WTC11 (cell line): ENCODE measurements around the gene CD200R1.

ENCODE experiments used
- ATF6 ChIP-seq: sonication (generic); formaldehyde crosslinking; IDR thresholded peaks from 2 replicates; pipeline ENCODE4 v1.8.1; 2023; ENCODE audit warnings: mild to moderate bottlenecking, missing genetic modification reagents
- CTCF ChIP-seq: fragments of 200-600 bp; IDR thresholded peaks from 2 replicates; pipeline ENCODE4 v1.8.0; 2022; ENCODE audit warnings: antibody characterized with exemption
- E2F1 ChIP-seq: sonication (generic); formaldehyde crosslinking; IDR thresholded peaks from 2 replicates; pipeline ENCODE4 v1.8.0; 2022; ENCODE audit warnings: mild to moderate bottlenecking, missing genetic modification reagents
- FOXP1 ChIP-seq: sonication (generic); formaldehyde crosslinking; IDR thresholded peaks from 2 replicates; pipeline ENCODE4 v1.8.0; 2022; ENCODE audit warnings: missing genetic modification reagents, mild to moderate bottlenecking, moderate library complexity, borderline replicate concordance
- GTF2I ChIP-seq: fragments of 250-450 bp; sonication (Bioruptor Pico); conservative IDR thresholded peaks from 2 replicates; pipeline ENCODE4 v1.4.0; 2021; ENCODE audit warnings: mild to moderate bottlenecking
- JUN ChIP-seq: sonication (generic); formaldehyde crosslinking; IDR thresholded peaks from 2 replicates; pipeline ENCODE4 v1.8.0; 2023; ENCODE audit warnings: mild to moderate bottlenecking, missing genetic modification reagents
- MYBL2 ChIP-seq: sonication (generic); formaldehyde crosslinking; IDR thresholded peaks from 2 replicates; pipeline ENCODE4 v1.8.1; 2023; ENCODE audit warnings: mild to moderate bottlenecking, moderate library complexity, missing genetic modification reagents
- SP1 ChIP-seq: sonication (generic); formaldehyde crosslinking; conservative IDR thresholded peaks from 2 replicates; pipeline ENCODE4 v1.8.1; 2022; ENCODE audit warnings: missing genetic modification reagents
- USF2 ChIP-seq: sonication (generic); formaldehyde crosslinking; IDR thresholded peaks from 2 replicates; pipeline ENCODE4 v1.8.1; 2023; ENCODE audit warnings: mild to moderate bottlenecking, missing genetic modification reagents, moderate library complexity
- ZNF425 ChIP-seq: fragments of 250-450 bp; sonication (Bioruptor Pico); conservative IDR thresholded peaks from 2 replicates; pipeline ENCODE4 v1.9.0; 2021; ENCODE audit warnings: mild to moderate bottlenecking

- TF ChIP-seq SP1 (no peak), FOXP1 (CRISPR knock-in tag) (no peak), JUN (CRISPR knock-in tag) (no peak), GTF2I (CRISPR knock-in tag) (no peak), USF2 (CRISPR knock-in tag) (no peak), CTCF (no peak), MYBL2 (CRISPR knock-in tag) (no peak), ZNF425 (no peak), ATF6 (CRISPR knock-in tag) (no peak), E2F1 (no peak)
Observed at GRCh38 chr3:112908252-112908651, 66.7 kb downstream of the CD200R1 start.
